GM19239 (cell line): ENCODE results near the gene CLASP1.
"Not testable (repeated sequence)": the region's sequence is repeated elsewhere in the genome, so short reads cannot be mapped to it uniquely, and the experiment has no call there.

ENCODE experiments used
- DNase-seq: peaks from one replicate; pipeline ENCODE4 v3.0.0; 2011; ENCODE audit warnings: low spot score; ENCODE audit not compliant: insufficient read length
- FAIRE-seq: peaks from 2 replicates; lab custom pipeline; 2011; peaks lifted over from hg19 to GRCh38; lab: Jason Lieb, UNC

The CLASP1 gene

GRCh38 chr2:121454549-121455090 lies 194.6 kb downstream of the CLASP1 start:
- FAIRE-seq = no peak

DNA sequence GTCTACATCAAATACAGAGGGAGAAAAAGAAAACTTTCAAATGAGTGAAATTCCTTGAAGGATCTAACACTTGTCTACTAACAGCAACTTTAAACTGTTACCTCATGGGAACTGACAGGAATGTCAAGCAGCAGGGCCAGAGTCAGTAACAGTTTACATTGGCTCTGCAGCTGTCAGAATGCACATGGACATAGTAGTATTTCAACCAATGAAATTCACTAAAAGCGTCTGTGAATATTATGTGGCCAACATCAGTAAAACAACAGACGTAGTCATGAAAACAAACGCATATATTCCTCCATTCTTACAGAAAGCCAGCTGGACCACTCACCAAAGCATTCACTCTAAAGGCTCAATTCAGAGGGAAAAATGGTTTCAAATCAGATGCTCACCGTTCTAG lies 197.9 kb downstream of the CLASP1 start:
- FAIRE-seq = no peak

More at GRCh38 chr2:121454549-121455090, 194.6 kb downstream of the CLASP1 start:
- no peak for DNase-seq

DNA sequence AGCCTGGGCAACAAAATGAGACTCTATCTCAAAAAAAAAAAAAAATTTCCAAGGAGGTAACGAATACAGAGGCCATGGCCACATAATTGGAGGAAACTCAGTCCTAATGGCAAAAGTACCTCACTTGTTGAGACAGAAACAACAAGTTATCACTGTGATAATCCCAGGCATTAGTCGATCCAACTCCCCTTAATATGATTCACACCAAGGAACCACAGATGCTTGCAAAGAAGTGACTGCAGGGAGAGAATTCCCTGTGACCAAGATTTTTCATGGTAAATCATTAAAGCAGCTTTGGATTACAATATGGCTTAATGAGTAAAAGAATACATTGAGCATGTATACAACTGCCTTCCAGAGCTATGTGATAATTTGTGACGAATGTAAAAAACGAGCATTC lies 199.0 kb downstream of the CLASP1 start:
- DNase-seq = no peak
- FAIRE-seq = peak; percentile 8

More for the DNA sequence above, 197.9 kb downstream of the CLASP1 start:
- no peak for DNase-seq

- FAIRE-seq (no peak), DNase-seq (no peak)
Observed at GRCh38 chr2:121446647-121447241, 202.5 kb downstream of the CLASP1 start.

DNA sequence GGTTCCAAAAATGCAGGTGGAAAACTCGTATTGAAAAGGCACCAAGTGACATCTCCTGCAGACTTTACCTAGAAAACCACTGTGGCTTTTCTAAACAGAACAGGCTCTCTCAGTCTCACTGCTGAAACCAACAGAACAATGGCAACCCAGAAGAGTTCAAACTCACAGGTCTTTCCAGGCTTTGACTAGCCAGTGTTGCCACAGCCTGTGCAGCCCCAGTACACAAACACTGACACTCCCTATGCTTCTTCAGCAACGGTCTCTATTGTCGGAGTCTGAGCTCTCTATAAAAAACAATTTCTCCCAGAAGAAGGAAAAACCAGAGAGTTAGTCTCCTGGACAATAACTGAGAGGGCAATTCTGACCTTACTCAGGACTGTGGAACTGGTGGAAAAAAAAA lies 206.4 kb downstream of the CLASP1 start:
- FAIRE-seq (no peak), DNase-seq (no peak)

GRCh38 chr2:121438290-121438689 lies 211.0 kb downstream of the CLASP1 start:
- DNase-seq, FAIRE-seq: not testable (repeated sequence)

- DNase-seq = no peak
- no peak for FAIRE-seq
Observed at GRCh38 chr2:121436918-121437317, 212.3 kb downstream of the CLASP1 start.

DNA sequence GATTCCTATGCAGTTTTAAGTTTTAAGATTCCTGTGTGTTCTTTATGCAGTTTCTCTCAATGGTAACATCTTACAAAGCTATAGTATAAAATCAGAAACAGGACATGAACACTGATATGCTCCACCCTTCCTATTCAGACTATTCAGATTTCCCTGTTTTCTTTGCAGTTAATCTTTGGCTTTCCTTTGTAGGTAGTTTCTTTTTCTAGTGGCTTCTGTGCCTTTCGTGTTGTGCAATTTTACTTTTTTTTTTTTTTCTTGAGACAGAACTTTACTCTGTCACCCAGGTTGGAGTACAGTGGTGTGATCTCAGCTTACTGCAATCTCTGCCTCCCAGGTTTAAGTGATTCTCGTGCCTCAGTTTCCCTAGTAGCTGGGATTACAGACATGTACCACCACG lies 213.5 kb downstream of the CLASP1 start:
- FAIRE-seq (no peak), DNase-seq (no peak)

DNA sequence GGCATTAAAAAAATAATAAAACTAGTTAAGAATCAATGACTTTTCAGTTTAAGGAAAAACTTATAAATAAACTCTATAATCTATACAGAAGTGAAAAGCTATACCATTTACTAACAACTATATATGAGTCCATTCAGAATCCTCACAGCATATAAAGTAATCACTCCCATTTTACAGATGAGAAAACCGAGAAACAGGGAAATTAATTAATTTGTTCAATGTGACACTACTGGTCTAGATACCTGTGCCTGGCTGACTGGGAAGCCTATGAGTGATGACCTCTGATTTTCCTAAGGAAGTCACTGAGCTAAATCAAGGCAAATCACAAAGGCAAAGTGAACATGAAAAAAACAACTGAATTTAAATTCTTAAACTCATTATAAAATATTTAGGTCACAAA lies 218.0 kb downstream of the CLASP1 start:
- FAIRE-seq = no peak
- no peak for DNase-seq

GRCh38 chr2:121429927-121430520 lies 219.2 kb downstream of the CLASP1 start:
- no peak for FAIRE-seq

DNA sequence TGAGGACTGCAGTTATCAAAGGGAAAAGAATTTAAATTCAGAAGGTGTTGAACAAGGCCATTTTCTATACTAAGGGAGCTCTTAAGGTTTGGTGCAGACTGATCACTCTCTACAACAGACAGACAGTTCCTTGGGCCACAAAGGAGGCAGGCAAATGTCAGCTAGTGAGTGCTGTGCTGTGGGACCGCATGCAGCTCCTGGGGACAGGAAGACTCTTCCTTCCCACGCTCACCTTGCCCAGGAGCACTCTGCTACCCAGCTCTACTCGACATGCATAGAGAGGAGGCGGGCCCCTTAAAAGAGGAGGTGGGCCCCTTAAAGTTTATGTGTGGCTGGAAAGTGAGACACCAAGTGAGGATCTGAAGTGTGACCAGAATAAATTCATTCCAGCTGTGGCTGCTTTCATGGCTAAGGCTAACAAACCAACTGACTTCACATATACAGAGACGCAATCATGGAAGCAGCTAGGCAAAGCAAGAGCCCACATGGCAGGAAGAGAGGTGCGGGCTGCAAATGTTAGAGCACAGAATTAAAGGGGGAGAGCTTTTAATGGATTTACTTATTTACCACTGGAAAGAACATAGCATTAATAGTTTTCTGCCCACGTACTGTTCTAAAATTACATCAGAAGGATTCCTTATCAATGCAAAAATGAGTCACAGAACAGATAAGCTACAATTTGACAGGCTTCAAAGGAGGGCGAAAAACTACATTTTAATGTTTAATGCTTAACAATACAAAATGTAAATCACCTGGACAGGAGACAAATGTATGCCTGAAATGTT lies 220.0 kb downstream of the CLASP1 start:
- DNase-seq (no peak), FAIRE-seq (no peak)

More at GRCh38 chr2:121429927-121430520, 219.2 kb downstream of the CLASP1 start:
- DNase-seq = no peak

GRCh38 chr2:121427187-121427689 lies 222.0 kb downstream of the CLASP1 start:
- DNase-seq = no peak

DNA sequence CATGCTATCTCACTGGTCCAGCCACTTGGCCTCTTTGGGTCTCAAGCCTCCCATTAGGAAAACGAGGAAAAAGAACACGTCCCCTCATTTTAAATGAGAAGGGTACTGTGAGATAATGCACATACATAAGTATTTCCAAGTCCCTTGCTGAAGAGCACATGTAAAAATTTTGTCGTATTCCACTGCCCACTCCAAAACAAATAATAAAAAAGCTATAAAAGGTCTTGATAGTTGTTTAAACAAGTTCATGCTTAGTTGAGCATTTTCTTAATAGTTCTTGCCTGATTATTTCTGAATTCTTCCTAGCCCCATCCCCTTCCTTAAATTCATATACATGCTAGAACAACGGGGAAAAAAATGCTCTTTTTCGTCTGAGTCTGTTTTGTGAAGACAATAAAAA lies 228.8 kb downstream of the CLASP1 start:
- FAIRE-seq (no peak), DNase-seq (no peak)

More at GRCh38 chr2:121427187-121427689, 222.0 kb downstream of the CLASP1 start:
- no peak for FAIRE-seq

DNA sequence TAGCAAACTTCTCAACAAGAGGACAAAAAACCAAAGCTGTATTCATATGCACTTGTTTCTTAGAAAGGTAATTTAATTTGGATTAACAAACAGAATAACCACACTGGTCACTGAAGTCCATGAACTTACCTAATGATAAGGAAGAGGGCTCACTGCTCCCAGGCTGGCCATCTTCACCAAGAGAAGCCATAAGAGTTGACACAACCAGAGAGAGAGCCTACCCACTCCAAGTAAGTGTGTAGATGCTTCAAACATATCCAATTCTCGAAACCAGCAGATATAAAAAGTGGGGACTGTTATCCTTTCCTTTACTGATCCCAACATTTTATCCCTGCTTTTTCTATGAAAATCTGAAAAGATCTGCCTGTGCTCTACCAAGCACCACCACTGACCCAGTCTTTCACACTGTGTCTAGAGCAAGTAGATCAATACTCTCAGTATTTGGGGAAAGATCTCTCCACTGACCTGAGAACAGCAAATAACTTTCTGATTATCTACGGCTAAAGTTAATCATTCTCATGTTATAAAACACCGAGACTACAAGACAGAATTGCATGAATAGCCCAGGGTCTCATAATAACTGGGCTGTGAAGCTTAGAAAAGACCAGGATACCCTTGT lies 230.1 kb downstream of the CLASP1 start:
- FAIRE-seq (no peak), DNase-seq (no peak)

DNA sequence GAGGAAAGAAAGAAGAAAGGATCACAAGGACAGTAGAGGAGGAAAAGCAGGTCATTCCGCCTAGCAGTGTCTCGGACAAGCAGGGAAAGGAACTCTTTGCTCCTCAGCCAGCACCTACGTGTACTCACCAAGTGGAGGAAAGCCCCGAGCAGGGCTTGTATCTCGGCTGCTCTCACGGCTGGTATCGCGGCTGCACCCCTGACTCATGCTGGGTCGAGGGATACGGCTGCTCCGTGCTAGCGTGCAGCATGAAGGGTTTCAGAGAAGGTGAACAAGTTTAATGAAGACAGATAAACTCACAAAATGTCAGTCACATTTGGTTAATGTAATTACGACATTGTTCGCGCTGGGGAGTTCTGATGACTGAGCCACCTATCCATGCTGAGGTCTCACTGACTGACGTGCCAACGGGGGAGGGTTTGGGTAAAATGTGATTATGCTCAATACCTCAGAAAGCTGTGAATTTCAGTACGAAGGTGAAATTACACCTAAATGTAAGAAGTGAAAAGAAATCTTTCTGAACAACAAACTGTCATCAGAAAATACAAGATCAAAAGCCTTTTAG lies 230.7 kb downstream of the CLASP1 start:
- DNase-seq (no peak), FAIRE-seq (no peak)

DNA sequence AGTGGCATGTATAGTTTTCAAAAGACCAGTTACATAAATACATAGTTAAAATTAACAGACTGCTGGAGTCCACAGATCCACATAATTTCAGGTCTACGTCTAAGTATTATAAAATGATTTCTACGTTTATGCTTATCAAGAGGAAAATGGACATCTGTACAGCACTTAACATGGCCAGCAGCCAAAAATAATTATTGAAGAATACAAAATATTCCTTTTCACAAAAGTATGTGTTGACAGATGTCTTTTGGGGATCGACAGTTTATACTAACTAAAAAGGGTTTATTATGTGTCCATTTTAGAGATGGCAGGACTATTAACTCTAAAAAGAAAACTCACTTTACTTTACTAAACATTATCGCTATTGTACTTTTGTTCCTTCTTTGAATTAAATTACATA lies 231.4 kb downstream of the CLASP1 start:
- DNase-seq (no peak), FAIRE-seq (no peak)

- FAIRE-seq (no peak), DNase-seq (no peak)
Observed at GRCh38 chr2:121415727-121416126, 233.5 kb downstream of the CLASP1 start.

DNA sequence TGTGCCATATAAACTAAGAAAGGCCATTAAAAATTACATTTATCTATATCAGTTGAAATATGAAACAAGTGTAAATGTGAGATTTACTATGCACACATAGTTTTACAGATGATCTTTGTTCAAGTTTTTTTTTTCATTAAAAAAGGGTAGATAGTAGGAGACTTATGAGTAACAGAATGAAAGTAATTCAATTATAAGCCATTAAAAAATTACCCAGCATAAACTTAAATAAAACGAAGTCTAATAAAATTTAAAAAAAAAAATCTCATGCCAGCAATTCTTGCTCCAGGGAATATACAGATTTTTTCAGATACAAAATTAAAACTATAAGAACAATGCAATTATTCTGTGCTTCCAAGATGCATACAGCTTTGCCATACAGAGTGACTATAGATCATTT lies 236.9 kb downstream of the CLASP1 start:
- DNase-seq (no peak), FAIRE-seq (peak; percentile 26)

- DNase-seq (no peak), FAIRE-seq (no peak)
Observed at GRCh38 chr2:121409966-121410365, 239.3 kb downstream of the CLASP1 start.

DNA sequence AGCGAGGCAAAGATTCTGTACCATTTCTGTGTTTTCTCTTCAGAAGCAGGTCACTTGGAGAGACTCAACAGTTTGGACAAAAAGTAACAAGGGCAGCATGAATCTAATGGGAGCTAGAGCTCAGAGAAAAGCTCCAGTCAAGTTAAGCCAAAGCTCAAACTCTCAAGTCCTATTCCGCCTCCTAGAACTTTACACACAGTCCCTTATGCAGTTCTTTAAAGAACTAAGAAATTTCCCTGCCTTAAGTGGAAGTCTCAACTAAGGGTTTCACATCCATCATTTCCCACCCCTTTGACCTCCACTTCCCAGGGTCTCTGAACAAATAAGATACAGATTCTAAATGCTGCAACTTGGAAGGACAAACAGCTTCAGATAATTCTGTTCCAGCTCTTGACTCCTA lies 239.9 kb downstream of the CLASP1 start:
- DNase-seq (no peak), FAIRE-seq (no peak)
